Measurements from ENCODE around the gene POGLUT3.

Gene POGLUT3

GRCh38 chr11:108527382-108527781 lies 29.2 kb upstream of the POGLUT3 start:
- FAIRE-seq (no peak), DNase-seq (ENCODE audit: insufficient read length) (no peak)
- TF ChIP-seq POLR2AphosphoS5 (IDR thresholded peaks at IDR 0.05; ENCODE audit: low read depth, low read length) (no peak), TAF1 (IDR thresholded peaks at IDR 0.05; ENCODE audit: borderline replicate concordance, low read depth, low read length) (no peak), POLR2A (IDR thresholded peaks at IDR 0.05; ENCODE audit: low read depth, low read length) (no peak)

GRCh38 chr11:108525161-108525560 lies 27.0 kb upstream of the POGLUT3 start:
- no peak for TF ChIP-seq POLR2AphosphoS5 (IDR thresholded peaks at IDR 0.05; ENCODE audit: low read depth, low read length)
- TF ChIP-seq POLR2A (IDR thresholded peaks at IDR 0.05; ENCODE audit: low read depth, low read length), result no peak
- no peak for TF ChIP-seq TAF1 (IDR thresholded peaks at IDR 0.05; ENCODE audit: borderline replicate concordance, low read depth, low read length)
- DNase-seq (ENCODE audit: insufficient read length) (no peak), FAIRE-seq (peak; percentile 44)

- TF ChIP-seq POLR2AphosphoS5 (IDR thresholded peaks at IDR 0.05; ENCODE audit: low read depth, low read length) (no peak), POLR2A (IDR thresholded peaks at IDR 0.05; ENCODE audit: low read depth, low read length) (no peak), TAF1 (IDR thresholded peaks at IDR 0.05; ENCODE audit: borderline replicate concordance, low read depth, low read length) (no peak)
- no peak for FAIRE-seq
- DNase-seq (ENCODE audit: insufficient read length), result no peak
Observed at GRCh38 chr11:108524422-108524821, 26.2 kb upstream of the POGLUT3 start.

- FAIRE-seq, result peak; percentile 67
- TF ChIP-seq POLR2AphosphoS5 (IDR thresholded peaks at IDR 0.05; ENCODE audit: low read depth, low read length) (no peak), TAF1 (IDR thresholded peaks at IDR 0.05; ENCODE audit: borderline replicate concordance, low read depth, low read length) (no peak), POLR2A (IDR thresholded peaks at IDR 0.05; ENCODE audit: low read depth, low read length) (no peak)
- no peak for DNase-seq (ENCODE audit: insufficient read length)
Observed at GRCh38 chr11:108522318-108522717, 24.1 kb upstream of the POGLUT3 start.

GRCh38 chr11:108518581-108518980 lies 20.4 kb upstream of the POGLUT3 start:
- TF ChIP-seq POLR2AphosphoS5 (IDR thresholded peaks at IDR 0.05; ENCODE audit: low read depth, low read length), result no peak
- TF ChIP-seq POLR2A (IDR thresholded peaks at IDR 0.05; ENCODE audit: low read depth, low read length), result no peak
- no peak for TF ChIP-seq TAF1 (IDR thresholded peaks at IDR 0.05; ENCODE audit: borderline replicate concordance, low read depth, low read length)
- FAIRE-seq (no peak), DNase-seq (ENCODE audit: insufficient read length) (no peak)

- TF ChIP-seq POLR2AphosphoS5 (IDR thresholded peaks at IDR 0.05; ENCODE audit: low read depth, low read length) (no peak), TAF1 (IDR thresholded peaks at IDR 0.05; ENCODE audit: borderline replicate concordance, low read depth, low read length) (no peak)
- FAIRE-seq (no peak), DNase-seq (ENCODE audit: insufficient read length) (no peak)
Observed at GRCh38 chr11:108516125-108516524, 17.9 kb upstream of the POGLUT3 start.

- DNase-seq (ENCODE audit: insufficient read length) (no peak), FAIRE-seq (no peak)
- no peak for TF ChIP-seq POLR2AphosphoS5 (IDR thresholded peaks at IDR 0.05; ENCODE audit: low read depth, low read length)
- no peak for TF ChIP-seq TAF1 (IDR thresholded peaks at IDR 0.05; ENCODE audit: borderline replicate concordance, low read depth, low read length)
- TF ChIP-seq POLR2A (IDR thresholded peaks at IDR 0.05; ENCODE audit: low read depth, low read length), result no peak
Observed at GRCh38 chr11:108512708-108513107, 14.5 kb upstream of the POGLUT3 start.

GRCh38 chr11:108511851-108512474 lies 13.8 kb upstream of the POGLUT3 start:
- no peak for DNase-seq (ENCODE audit: insufficient read length)
- FAIRE-seq, result no peak
- TF ChIP-seq TAF1 (IDR thresholded peaks at IDR 0.05; ENCODE audit: borderline replicate concordance, low read depth, low read length), result no peak
- TF ChIP-seq POLR2A (IDR thresholded peaks at IDR 0.05; ENCODE audit: low read depth, low read length), result no peak
- TF ChIP-seq POLR2AphosphoS5 (IDR thresholded peaks at IDR 0.05; ENCODE audit: low read depth, low read length), result no peak

GRCh38 chr11:108508653-108509593 lies 10.7 kb upstream of the POGLUT3 start:
- no peak for FAIRE-seq

GRCh38 chr11:108501396-108501795 lies 3.2 kb upstream of the POGLUT3 start:
- no peak for FAIRE-seq
- DNase-seq (ENCODE audit: insufficient read length), result no peak
- no peak for TF ChIP-seq TAF1 (IDR thresholded peaks at IDR 0.05; ENCODE audit: borderline replicate concordance, low read depth, low read length)
- TF ChIP-seq POLR2AphosphoS5 (IDR thresholded peaks at IDR 0.05; ENCODE audit: low read depth, low read length), result no peak
- TF ChIP-seq POLR2A (IDR thresholded peaks at IDR 0.05; ENCODE audit: low read depth, low read length), result no peak

More at GRCh38 chr11:108508653-108509593, 10.7 kb upstream of the POGLUT3 start:
- no peak for DNase-seq (ENCODE audit: insufficient read length)
- TF ChIP-seq POLR2A (IDR thresholded peaks at IDR 0.05; ENCODE audit: low read depth, low read length), result no peak
- TF ChIP-seq POLR2AphosphoS5 (IDR thresholded peaks at IDR 0.05; ENCODE audit: low read depth, low read length), result no peak
- TF ChIP-seq TAF1 (IDR thresholded peaks at IDR 0.05; ENCODE audit: borderline replicate concordance, low read depth, low read length), result no peak

GRCh38 chr11:108500721-108501120 lies 2.5 kb upstream of the POGLUT3 start:
- DNase-seq (ENCODE audit: insufficient read length) (no peak), FAIRE-seq (no peak)
- TF ChIP-seq POLR2AphosphoS5 (IDR thresholded peaks at IDR 0.05; ENCODE audit: low read depth, low read length), result no peak
- TF ChIP-seq POLR2A (IDR thresholded peaks at IDR 0.05; ENCODE audit: low read depth, low read length), result no peak
- TF ChIP-seq TAF1 (IDR thresholded peaks at IDR 0.05; ENCODE audit: borderline replicate concordance, low read depth, low read length), result no peak

GRCh38 chr11:108500169-108500568 lies 2.0 kb upstream of the POGLUT3 start:
- TF ChIP-seq TAF1 (IDR thresholded peaks at IDR 0.05; ENCODE audit: borderline replicate concordance, low read depth, low read length) (no peak), POLR2A (IDR thresholded peaks at IDR 0.05; ENCODE audit: low read depth, low read length) (no peak), POLR2AphosphoS5 (IDR thresholded peaks at IDR 0.05; ENCODE audit: low read depth, low read length) (no peak)
- no peak for DNase-seq (ENCODE audit: insufficient read length)
- no peak for FAIRE-seq

Data from GM12892 (cell line).